Stimulated activated CD8-positive, alpha-beta memory T cell treated with anti-CD3 and anti-CD28 coated beads, Interleukin-4, amount 100 ng/mL, for 4 hours (primary cell): ENCODE results near the gene PRDM16.
"Not testable (repeated sequence)": the region's sequence is repeated elsewhere in the genome, so short reads cannot be mapped to it uniquely, and the experiment has no call there.

Source experiments
- DNase-seq, 2 donors: peaks; one replicate each; pipeline ENCODE4 v3.0.0-alpha.2; 2020; ENCODE audit warnings: low read depth in 2 of 2, low spot score in 1 of 2

Gene PRDM16

GRCh38 chr1:3160647-3161145 lies 91.7 kb downstream of the PRDM16 start:
- no peak for DNase-seq

GRCh38 chr1:3161176-3161840 lies 92.3 kb downstream of the PRDM16 start:
- no peak for DNase-seq

GRCh38 chr1:3162322-3162882 lies 93.4 kb downstream of the PRDM16 start:
- no peak for DNase-seq

- no peak for DNase-seq
These were observed 94.4 kb downstream of the PRDM16 start for GRCh38 chr1:3163356-3163755.

- no peak for DNase-seq
These were observed 95.7 kb downstream of the PRDM16 start for GRCh38 chr1:3164671-3165070.

- DNase-seq, result not testable (repeated sequence)
These were observed 96.2 kb downstream of the PRDM16 start for GRCh38 chr1:3165189-3165588.

GRCh38 chr1:3166206-3166918 lies 97.4 kb downstream of the PRDM16 start:
- DNase-seq, result no peak

- no peak for DNase-seq
These were observed 98.3 kb downstream of the PRDM16 start for GRCh38 chr1:3167255-3167654.

- DNase-seq, result no peak
These were observed 99.7 kb downstream of the PRDM16 start for GRCh38 chr1:3168678-3169077.

GRCh38 chr1:3169665-3170356 lies 100.8 kb downstream of the PRDM16 start:
- DNase-seq, result no peak

GRCh38 chr1:3170561-3171453 lies 101.8 kb downstream of the PRDM16 start:
- DNase-seq, result no peak

- no peak for DNase-seq
These were observed 102.8 kb downstream of the PRDM16 start for GRCh38 chr1:3171761-3172160.

GRCh38 chr1:3172431-3173380 lies 103.7 kb downstream of the PRDM16 start:
- DNase-seq, result no peak

- DNase-seq, result no peak
These were observed 104.5 kb downstream of the PRDM16 start for GRCh38 chr1:3173381-3173980.

GRCh38 chr1:3174487-3175247 lies 105.7 kb downstream of the PRDM16 start:
- no peak for DNase-seq

- no peak for DNase-seq
These were observed 106.5 kb downstream of the PRDM16 start for GRCh38 chr1:3175486-3175885.

GRCh38 chr1:3176028-3176427 lies 107.0 kb downstream of the PRDM16 start:
- no peak for DNase-seq

- DNase-seq, result no peak
These were observed 107.8 kb downstream of the PRDM16 start for GRCh38 chr1:3176820-3177219.
